ENCODE measurements around the gene USP53. TPM values are rescaled to one million over a fixed set of nuclear protein-coding genes. Genes with fewer than 3 reads are reported as not detected.
A peak's percentile ranks its signal among the peaks of the same experiment; 100 is the strongest.

The USP53 gene
- total RNA-seq, 3 donors from 2014 or later, result 11.8 to 12.4 (median 12.1) TPM

- H3K4me3 Mint-ChIP-seq, result peak overlapping the region; percentile 22
- H3K9me3 Mint-ChIP-seq, result no peaks in the 10 kb centered on the region
- peaks cover 43% of the 10 kb centered on the region for H3K4me1 Mint-ChIP-seq (ENCODE audit: low read depth)
- H3K36me3 Mint-ChIP-seq (ENCODE audit: insufficient read depth), result no peaks in the 10 kb centered on the region
- peaks cover 2% of the 10 kb centered on the region for H3K27me3 Mint-ChIP-seq (ENCODE audit: low read depth)
- DNase-seq (peak; percentile 35), ATAC-seq (peak; percentile 43 to 47)
Observed at GRCh38 chr4:119209077-119209476, 3.4 kb upstream of the USP53 start.

GRCh38 chr4:119209586-119209985 lies 2.9 kb upstream of the USP53 start:
- DNase-seq (no peak), ATAC-seq (no peak)
- Mint-ChIP-seq H3K27me3 (ENCODE audit: low read depth) (peaks cover 2% of the 10 kb centered on the region), H3K36me3 (ENCODE audit: insufficient read depth) (no peaks in the 10 kb centered on the region), H3K4me1 (ENCODE audit: low read depth) (peaks cover 45% of the 10 kb centered on the region), H3K4me3 (peak overlapping the region; percentile 22), H3K9me3 (no peaks in the 10 kb centered on the region)

- DNase-seq, result no peak
Observed at GRCh38 chr4:119210775-119211174, 1.7 kb upstream of the USP53 start.

GRCh38 chr4:119211867-119212233 lies 663 bp upstream of the USP53 start:
- Mint-ChIP-seq H3K4me3 (peak overlapping the region; percentile 99), H3K4me1 (ENCODE audit: low read depth) (peaks cover 49% of the 10 kb centered on the region), H3K9me3 (no peaks in the 10 kb centered on the region), H3K27me3 (ENCODE audit: low read depth) (peaks cover 2% of the 10 kb centered on the region), H3K36me3 (ENCODE audit: insufficient read depth) (no peaks in the 10 kb centered on the region)
- DNase-seq (no peak), ATAC-seq (peak; percentile 2 to 6)

More at GRCh38 chr4:119210775-119211174, 1.7 kb upstream of the USP53 start:
- H3K4me1 Mint-ChIP-seq (ENCODE audit: low read depth), result peaks cover 49% of the 10 kb centered on the region
- H3K4me3 Mint-ChIP-seq, result peak overlapping the region; percentile 99
- no peaks in the 10 kb centered on the region for H3K36me3 Mint-ChIP-seq (ENCODE audit: insufficient read depth)
- no peaks in the 10 kb centered on the region for H3K9me3 Mint-ChIP-seq
- peaks cover 2% of the 10 kb centered on the region for H3K27me3 Mint-ChIP-seq (ENCODE audit: low read depth)
- ATAC-seq, result no peak

- Mint-ChIP-seq H3K36me3 (ENCODE audit: insufficient read depth) (peaks cover 9% of the 10 kb centered on the region), H3K4me3 (peak overlapping the region; percentile 99), H3K9me3 (no peaks in the 10 kb centered on the region), H3K27me3 (ENCODE audit: low read depth) (peaks cover 2% of the 10 kb centered on the region), H3K4me1 (ENCODE audit: low read depth) (peaks cover 47% of the 10 kb centered on the region)
- ATAC-seq (peak; percentile 46 to 51), DNase-seq (peak; percentile 46)
Observed at GRCh38 chr4:119212964-119213606, 572 bp downstream of the USP53 start.

- H3K9me3 Mint-ChIP-seq, result no peaks in the 10 kb centered on the region
- ATAC-seq, result no peak
Observed at GRCh38 chr4:119218093-119218492, 5.6 kb downstream of the USP53 start.

GRCh38 chr4:119221412-119221811 lies 8.9 kb downstream of the USP53 start:
- DNase-seq, result no peak
- Mint-ChIP-seq H3K36me3 (ENCODE audit: insufficient read depth) (peaks cover 49% of the 10 kb centered on the region), H3K27me3 (ENCODE audit: low read depth) (no peaks in the 10 kb centered on the region), H3K4me3 (no peak overlapping the region), H3K4me1 (ENCODE audit: low read depth) (peaks cover 11% of the 10 kb centered on the region), H3K9me3 (peaks cover 6% of the 10 kb centered on the region)
- no peak for ATAC-seq

More at GRCh38 chr4:119218093-119218492, 5.6 kb downstream of the USP53 start:
- no peak for DNase-seq
- H3K4me3 Mint-ChIP-seq, result no peak overlapping the region
- peaks cover 21% of the 10 kb centered on the region for H3K4me1 Mint-ChIP-seq (ENCODE audit: low read depth)
- H3K36me3 Mint-ChIP-seq (ENCODE audit: insufficient read depth), result peaks cover 32% of the 10 kb centered on the region
- no peaks in the 10 kb centered on the region for H3K27me3 Mint-ChIP-seq (ENCODE audit: low read depth)

- DNase-seq, result no peak
- H3K4me3 Mint-ChIP-seq, result no peak overlapping the region
- peaks cover 6% of the 10 kb centered on the region for H3K9me3 Mint-ChIP-seq
- ATAC-seq, result peak in 1 of 2 donors; percentile 59
- H3K4me1 Mint-ChIP-seq (ENCODE audit: low read depth), result peaks cover 15% of the 10 kb centered on the region
- no peaks in the 10 kb centered on the region for H3K27me3 Mint-ChIP-seq (ENCODE audit: low read depth)
- H3K36me3 Mint-ChIP-seq (ENCODE audit: insufficient read depth), result peaks cover 28% of the 10 kb centered on the region
Observed at GRCh38 chr4:119227690-119228089, 15.2 kb downstream of the USP53 start.

GRCh38 chr4:119228406-119228805 lies 15.9 kb downstream of the USP53 start:
- Mint-ChIP-seq H3K4me1 (ENCODE audit: low read depth) (peaks cover 21% of the 10 kb centered on the region), H3K4me3 (no peak overlapping the region), H3K36me3 (ENCODE audit: insufficient read depth) (peaks cover 25% of the 10 kb centered on the region), H3K27me3 (ENCODE audit: low read depth) (no peaks in the 10 kb centered on the region), H3K9me3 (peaks cover 6% of the 10 kb centered on the region)
- no peak for DNase-seq
- ATAC-seq, result no peak

- Mint-ChIP-seq H3K36me3 (ENCODE audit: insufficient read depth) (peaks cover 14% of the 10 kb centered on the region), H3K9me3 (no peaks in the 10 kb centered on the region), H3K4me1 (ENCODE audit: low read depth) (peaks cover 29% of the 10 kb centered on the region), H3K4me3 (no peak overlapping the region), H3K27me3 (ENCODE audit: low read depth) (no peaks in the 10 kb centered on the region)
- no peak for DNase-seq
- no peak for ATAC-seq
Observed at GRCh38 chr4:119229908-119230687, 17.6 kb downstream of the USP53 start.

GRCh38 chr4:119231491-119231890 lies 19.0 kb downstream of the USP53 start:
- Mint-ChIP-seq H3K4me3 (no peak overlapping the region), H3K9me3 (no peaks in the 10 kb centered on the region), H3K27me3 (ENCODE audit: low read depth) (no peaks in the 10 kb centered on the region), H3K4me1 (ENCODE audit: low read depth) (peaks cover 30% of the 10 kb centered on the region), H3K36me3 (ENCODE audit: insufficient read depth) (peaks cover 23% of the 10 kb centered on the region)
- DNase-seq (no peak), ATAC-seq (no peak)

GRCh38 chr4:119232286-119232685 lies 19.8 kb downstream of the USP53 start:
- Mint-ChIP-seq H3K36me3 (ENCODE audit: insufficient read depth) (peaks cover 27% of the 10 kb centered on the region), H3K27me3 (ENCODE audit: low read depth) (no peaks in the 10 kb centered on the region), H3K4me3 (no peak overlapping the region), H3K4me1 (ENCODE audit: low read depth) (peaks cover 36% of the 10 kb centered on the region), H3K9me3 (no peaks in the 10 kb centered on the region)
- ATAC-seq (no peak), DNase-seq (no peak)

- Mint-ChIP-seq H3K9me3 (no peaks in the 10 kb centered on the region), H3K36me3 (ENCODE audit: insufficient read depth) (peaks cover 29% of the 10 kb centered on the region), H3K27me3 (ENCODE audit: low read depth) (no peaks in the 10 kb centered on the region), H3K4me1 (ENCODE audit: low read depth) (peaks cover 38% of the 10 kb centered on the region), H3K4me3 (no peak overlapping the region)
- ATAC-seq (no peak), DNase-seq (no peak)
Observed at GRCh38 chr4:119233191-119233590, 20.7 kb downstream of the USP53 start.

- Mint-ChIP-seq H3K9me3 (no peaks in the 10 kb centered on the region), H3K27me3 (ENCODE audit: low read depth) (no peaks in the 10 kb centered on the region), H3K36me3 (ENCODE audit: insufficient read depth) (peaks cover 31% of the 10 kb centered on the region), H3K4me3 (no peak overlapping the region), H3K4me1 (ENCODE audit: low read depth) (peaks cover 38% of the 10 kb centered on the region)
- DNase-seq (no peak), ATAC-seq (no peak)
Observed at GRCh38 chr4:119233750-119234149, 21.2 kb downstream of the USP53 start.

GRCh38 chr4:119237201-119237600 lies 24.7 kb downstream of the USP53 start:
- H3K27me3 Mint-ChIP-seq (ENCODE audit: low read depth), result no peaks in the 10 kb centered on the region
- H3K36me3 Mint-ChIP-seq (ENCODE audit: insufficient read depth), result peaks cover 38% of the 10 kb centered on the region
- H3K4me3 Mint-ChIP-seq, result no peak overlapping the region
- peaks cover 33% of the 10 kb centered on the region for H3K4me1 Mint-ChIP-seq (ENCODE audit: low read depth)
- DNase-seq, result no peak
- no peaks in the 10 kb centered on the region for H3K9me3 Mint-ChIP-seq
- ATAC-seq, result no peak

All from activated T-cell treated with anti-CD3 and anti-CD28 coated beads, Interleukin-2, amount 50 U/mL, for 4 hours (primary cell).